IPS-NIHi7 (cell line): ENCODE data around the gene FAF1.

ENCODE experiments used
- DNase-seq: peaks from one replicate; pipeline ENCODE4 v3.0.0; 2012; ENCODE audit warnings: mixed read lengths; ENCODE audit errors: extremely low spot score

The FAF1 gene

GRCh38 chr1:50427818-50428779 is 532.0 kb downstream of the FAF1 start:
- DNase-seq, result peak; percentile 60

GRCh38 chr1:50427086-50427817 is 532.8 kb downstream of the FAF1 start:
- no peak for DNase-seq

GRCh38 chr1:50426702-50427085 is 533.4 kb downstream of the FAF1 start:
- DNase-seq, result no peak

GRCh38 chr1:50426108-50426700 is 533.9 kb downstream of the FAF1 start:
- no peak for DNase-seq

- peak; percentile 56 for DNase-seq
These were observed 534.5 kb downstream of the FAF1 start for GRCh38 chr1:50425376-50426107.

GRCh38 chr1:50424884-50425375 is 535.1 kb downstream of the FAF1 start:
- no peak for DNase-seq

GRCh38 chr1:50424045-50424883 is 535.8 kb downstream of the FAF1 start:
- DNase-seq, result no peak

GRCh38 chr1:50423670-50424000 is 536.4 kb downstream of the FAF1 start:
- peak; percentile 45 for DNase-seq

GRCh38 chr1:50422946-50423669 is 537.0 kb downstream of the FAF1 start, which contains the start of gene DMRTA2:
TSS of gene DMRTA2 (minus strand) at chr1:50423443. CDS start at chr1:50421536, 1,907 bp downstream.
- peak; percentile 80 for DNase-seq

- DNase-seq, result no peak
These were observed 537.5 kb downstream of the FAF1 start for GRCh38 chr1:50422675-50422945.

- DNase-seq, result peak; percentile 24
These were observed 538.0 kb downstream of the FAF1 start for GRCh38 chr1:50421768-50422674.

GRCh38 chr1:50421366-50421748 is 538.7 kb downstream of the FAF1 start:
- DNase-seq, result no peak

GRCh38 chr1:50420689-50421365 is 539.2 kb downstream of the FAF1 start:
- peak; percentile 32 for DNase-seq

GRCh38 chr1:50419907-50420677 is 540.0 kb downstream of the FAF1 start:
- no peak for DNase-seq

GRCh38 chr1:50419192-50419906 is 540.7 kb downstream of the FAF1 start:
- DNase-seq, result no peak

GRCh38 chr1:50418600-50419109 is 541.4 kb downstream of the FAF1 start:
- DNase-seq, result peak; percentile 54
